Stomach (tissue), 9 donors: ENCODE results near the gene GPC6. TPM values are rescaled to one million over a fixed set of nuclear protein-coding genes. Genes with fewer than 3 reads are reported as not detected.

Experiments used
- DNase-seq, 2 donors: peaks; one replicate each; pipeline versions ENCODE4 v3.0.0 to v3.0.0-alpha.2; 2013 to 2019
- H3K27ac ChIP-seq, 5 donors: fragments of 200-600 bp in 4 of 5; sonication (generic) in 4 of 5; one replicate each; pipeline ENCODE4 v1.5.1; 2013 to 2019; ENCODE audit warnings: mild to moderate bottlenecking in 1 of 5, moderate library complexity in 1 of 5
- H3K27me3 ChIP-seq, 3 donors: fragments of 200-600 bp; sonication (generic); one replicate each; pipeline ENCODE4 v1.5.1; 2017 to 2019; ENCODE audit warnings: mixed run types in 1 of 3
- H3K36me3 ChIP-seq, 4 donors: fragments of 200-600 bp; sonication (generic); 1 replicate in 3 of 4; 2 replicates in 1 of 4; pipeline ENCODE4 v1.5.1; 2016 to 2019
- H3K4me1 ChIP-seq, 4 donors: fragments of 200-600 bp; sonication (generic); one replicate each; pipeline ENCODE4 v1.5.1; 2016 to 2019
- H3K4me3 ChIP-seq, 4 donors: fragments of 200-600 bp; sonication (generic) in 3 of 4; one replicate each; pipeline ENCODE4 v1.5.1; 2016 to 2019; ENCODE audit warnings: mild to moderate bottlenecking in 1 of 4
- H3K9me3 ChIP-seq, 4 donors: fragments of 200-600 bp; sonication (generic); one replicate each; pipeline ENCODE4 v1.5.1; 2016 to 2019
- EP300 ChIP-seq: sonication (generic); formaldehyde crosslinking; IDR thresholded peaks from one replicate; pipeline ENCODE4 v1.6.1; 2017; ENCODE audit warnings: antibody characterized with exemption
- POLR2A ChIP-seq, 4 donors: fragments of 450-650 bp; IDR thresholded peaks; one replicate each; pipeline ENCODE4 v1.6.1; 2016; ENCODE audit warnings: antibody characterized with exemption in 4 of 4, control low read depth in 2 of 4, mild to moderate bottlenecking in 1 of 4, moderate library complexity in 1 of 4
- POLR2AphosphoS5 ChIP-seq, 3 donors: sonication (generic); formaldehyde crosslinking; IDR thresholded peaks; one replicate each; pipeline ENCODE4 v1.6.1; 2016; ENCODE audit warnings: antibody characterized with exemption in 3 of 3
- WGBS, 5 donors: extraction: QIAGEN DNeasy Blood & Tissue Kit in 3 of 5; methylation state at CpG; one replicate each; pipeline versions ENCODE4 v1.1.5 to v1.1.7; 2013 to 2018; 5-methylcytosine and 5-hydroxymethylcytosine counted together
- intact Hi-C: fragments of 100-400 bp; cut with DNase I; formaldehyde crosslinking; loops from one replicate; pipeline ENCODE4 v1.15.1; 2023; ENCODE audit warnings: low total_unique reads
- polyA plus RNA-seq, 3 donors: library from polyadenylated mRNA; stranded (reverse); fragments of 200-250 nt; gene quantifications; one replicate each; pipeline ENCODE4 v1.2.3, GENCODE V29; 2013
- total RNA-seq, 5 donors: library from RNA; depleted of rRNA; stranded (reverse); fragments of >200 nt; gene quantifications; one replicate each; pipeline versions ENCODE4 v1.1.0 to v1.2.3, GENCODE V29; 2014 to 2016
- TF ChIP-seq, protein P1 (sequence below), 7 experiments: fragments of 450-650 bp in 4 of 7; fragments of 200-600 bp in 3 of 7; sonication (generic) in 3 of 7; IDR thresholded peaks; one replicate each; pipeline ENCODE4 v1.5.1; 2016 to 2019; ENCODE audit warnings: antibody characterized with exemption in 7 of 7, control low read depth in 2 of 7, mild to moderate bottlenecking in 1 of 7
- donor health status: healthy with polysubstance abuse.
- donor health status: Bipolar disorder and iron deficiency.
- donor health status: healthy.

The GPC6 gene
- total and polyA plus RNA-seq, 8 donors: 0.70 to 52.7 (median 5.6) TPM

DNA sequence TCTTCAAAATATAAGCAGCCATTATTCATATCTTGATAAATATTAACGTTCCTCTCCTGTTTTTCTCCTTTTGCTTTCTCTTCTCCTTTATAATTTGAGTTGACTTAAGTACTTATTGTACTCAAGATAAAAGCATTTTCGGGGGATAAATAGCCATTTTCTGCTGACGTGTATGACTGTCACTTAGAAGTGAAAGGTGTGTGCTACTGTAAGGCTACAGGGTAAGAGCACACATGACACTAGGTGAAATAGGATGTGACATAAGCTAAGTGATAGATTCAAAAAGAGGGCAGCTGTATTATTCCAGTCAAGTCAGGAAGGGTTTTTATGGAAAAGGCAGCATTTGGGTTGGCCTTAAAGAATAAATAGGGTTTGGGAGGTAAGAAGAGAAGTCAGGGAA, 128.5 kb downstream of the GPC6 start:
- intact Hi-C loops: no loop called here
- no peaks in the 10 kb centered on the region for H3K27me3 ChIP-seq
- no peaks in the 10 kb centered on the region for H3K36me3 ChIP-seq
- no peak for TF ChIP-seq EP300
- peaks cover 0 to 9% (median 0%) of the 10 kb centered on the region in 4 donors for H3K9me3 ChIP-seq
- no peak overlapping the region for H3K27ac ChIP-seq
- DNase-seq: no peak
- no peak overlapping the region for H3K4me3 ChIP-seq
- WGBS, 5 donors: 62 to 74% (median 70%) methylated on average over 3 of the region's 3 CpGs
- H3K4me1 ChIP-seq: no peaks in the 10 kb centered on the region

DNA sequence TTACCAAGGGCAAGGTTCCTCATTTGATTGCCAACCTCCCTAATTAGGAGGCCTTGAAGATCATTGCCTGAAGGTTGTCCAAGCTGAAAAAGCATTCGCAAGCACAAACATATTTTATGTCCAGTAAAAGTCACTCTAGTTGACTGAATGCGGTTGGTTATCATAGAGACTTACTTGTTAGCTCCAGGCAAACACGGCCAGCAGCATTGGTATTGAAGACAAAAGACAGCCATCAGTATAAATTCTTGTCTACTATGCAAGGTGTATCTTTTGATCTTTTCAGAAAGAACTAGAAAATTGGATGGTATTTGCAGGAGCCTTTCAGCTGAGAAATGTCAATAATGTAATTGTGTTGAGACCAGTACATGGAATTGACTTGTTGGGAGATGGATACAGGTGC, 129.9 kb downstream of the GPC6 start:
- TF ChIP-seq POLR2AphosphoS5 (IDR thresholded peaks at IDR 0.05) (no peak), EP300 (no peak)
- TF ChIP-seq, protein P1, sequence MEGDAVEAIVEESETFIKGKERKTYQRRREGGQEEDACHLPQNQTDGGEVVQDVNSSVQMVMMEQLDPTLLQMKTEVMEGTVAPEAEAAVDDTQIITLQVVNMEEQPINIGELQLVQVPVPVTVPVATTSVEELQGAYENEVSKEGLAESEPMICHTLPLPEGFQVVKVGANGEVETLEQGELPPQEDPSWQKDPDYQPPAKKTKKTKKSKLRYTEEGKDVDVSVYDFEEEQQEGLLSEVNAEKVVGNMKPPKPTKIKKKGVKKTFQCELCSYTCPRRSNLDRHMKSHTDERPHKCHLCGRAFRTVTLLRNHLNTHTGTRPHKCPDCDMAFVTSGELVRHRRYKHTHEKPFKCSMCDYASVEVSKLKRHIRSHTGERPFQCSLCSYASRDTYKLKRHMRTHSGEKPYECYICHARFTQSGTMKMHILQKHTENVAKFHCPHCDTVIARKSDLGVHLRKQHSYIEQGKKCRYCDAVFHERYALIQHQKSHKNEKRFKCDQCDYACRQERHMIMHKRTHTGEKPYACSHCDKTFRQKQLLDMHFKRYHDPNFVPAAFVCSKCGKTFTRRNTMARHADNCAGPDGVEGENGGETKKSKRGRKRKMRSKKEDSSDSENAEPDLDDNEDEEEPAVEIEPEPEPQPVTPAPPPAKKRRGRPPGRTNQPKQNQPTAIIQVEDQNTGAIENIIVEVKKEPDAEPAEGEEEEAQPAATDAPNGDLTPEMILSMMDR (IDR thresholded peaks at IDR 0.05): no peak
- WGBS, 5 donors: 47 to 66% (median 61%) methylated on average over 3 of the region's 3 CpGs
- Histone ChIP-seq H3K4me3 (no peak overlapping the region), H3K4me1 (no peaks in the 10 kb centered on the region), H3K36me3 (no peaks in the 10 kb centered on the region), H3K27me3 (no peaks in the 10 kb centered on the region), H3K27ac (no peak overlapping the region), H3K9me3 (peaks cover 0 to 9% (median 0%) of the 10 kb centered on the region in 4 donors)
- peak in 1 of 2 donors; percentile 5 for DNase-seq
- intact Hi-C loops: no loop called here

DNA sequence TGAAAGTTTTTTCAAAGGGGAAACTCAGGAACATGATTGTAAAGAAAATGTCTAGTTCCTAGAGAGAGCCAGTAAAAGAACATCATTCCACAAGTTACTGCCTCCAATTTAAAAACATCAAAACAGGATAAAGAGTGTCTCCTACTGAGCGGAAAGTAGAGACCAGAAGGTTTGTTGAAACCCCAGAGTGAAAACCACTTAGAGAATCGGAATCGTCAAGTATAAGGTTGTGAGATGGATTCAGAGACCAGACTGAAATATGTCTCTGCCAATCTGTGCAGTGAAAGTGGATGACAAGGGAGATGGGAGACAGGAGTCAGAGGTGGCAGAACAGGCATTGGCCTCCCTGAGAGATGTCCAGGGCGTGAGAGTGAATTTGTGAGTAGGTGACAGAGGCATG, 133.4 kb downstream of the GPC6 start:
- Histone ChIP-seq H3K27ac (no peak overlapping the region), H3K4me3 (no peak overlapping the region), H3K4me1 (no peaks in the 10 kb centered on the region), H3K36me3 (no peaks in the 10 kb centered on the region), H3K27me3 (no peaks in the 10 kb centered on the region), H3K9me3 (peaks cover 0 to 9% (median 0%) of the 10 kb centered on the region in 4 donors)
- TF ChIP-seq POLR2AphosphoS5 (IDR thresholded peaks at IDR 0.05) (no peak), POLR2A (IDR thresholded peaks at IDR 0.05) (no peak), EP300 (no peak)
- TF ChIP-seq, protein P1 (IDR thresholded peaks at IDR 0.05): no peak
- intact Hi-C loops: no loop called here
- DNase-seq: no peak
- WGBS, 5 donors: 74 to 89% (median 87%) methylated on average over 4 of the region's 4 CpGs

DNA sequence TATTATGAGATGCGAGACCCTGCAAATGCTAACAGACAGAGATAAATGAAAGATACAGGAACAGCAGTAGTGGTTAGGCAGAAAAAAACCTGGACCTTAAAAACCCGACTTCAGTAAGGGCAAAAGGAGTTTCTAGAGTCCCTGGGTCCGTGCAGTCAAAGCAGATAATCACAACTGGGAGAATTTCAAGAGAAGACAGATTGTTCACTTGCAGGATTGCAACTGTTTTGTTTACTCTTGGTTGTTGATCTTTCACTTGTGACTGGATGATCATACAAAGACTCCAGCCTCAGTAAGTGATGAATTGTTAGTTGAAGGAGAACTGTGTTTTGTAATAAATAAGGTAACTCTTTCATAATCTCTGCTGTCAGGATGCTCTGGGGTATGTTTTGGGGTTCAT, 135.1 kb downstream of the GPC6 start:
- peak in 1 of 2 donors; percentile 7 for DNase-seq
- 6 to 27% (median 26%) methylated on average over 3 of the region's 3 CpGs for WGBS, 5 donors
- Histone ChIP-seq H3K27ac (no peak overlapping the region), H3K4me3 (no peak overlapping the region), H3K36me3 (no peaks in the 10 kb centered on the region), H3K9me3 (peaks cover 0 to 9% (median 0%) of the 10 kb centered on the region in 4 donors), H3K4me1 (no peaks in the 10 kb centered on the region), H3K27me3 (no peaks in the 10 kb centered on the region)
- intact Hi-C loops: no loop called here
- no peak for TF ChIP-seq EP300
- no peak for TF ChIP-seq POLR2A (IDR thresholded peaks at IDR 0.05)
- TF ChIP-seq, protein P1 (IDR thresholded peaks at IDR 0.05): no peak
- no peak for TF ChIP-seq POLR2AphosphoS5 (IDR thresholded peaks at IDR 0.05)

DNA sequence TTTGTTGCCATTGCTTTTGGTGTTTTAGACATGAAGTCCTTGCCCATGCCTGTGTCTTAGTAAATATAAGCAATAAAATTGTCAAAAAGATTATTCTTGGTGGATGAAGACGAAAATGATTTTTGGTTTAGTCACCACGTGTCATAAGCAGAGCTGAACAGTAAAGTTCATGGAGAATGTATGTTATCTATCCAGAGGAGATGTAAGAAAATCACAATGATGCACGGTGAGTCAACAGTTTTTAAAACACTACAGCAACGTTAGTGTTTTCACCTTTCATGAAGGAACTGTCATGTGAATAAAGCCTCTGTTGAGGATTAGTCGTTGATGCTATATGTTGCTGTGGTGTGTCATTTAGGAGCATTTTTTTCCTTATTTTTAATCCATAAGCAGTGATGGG, 137.6 kb downstream of the GPC6 start:
- no peak for DNase-seq
- Histone ChIP-seq H3K27me3 (no peaks in the 10 kb centered on the region), H3K4me3 (no peak overlapping the region), H3K27ac (no peak overlapping the region), H3K4me1 (no peaks in the 10 kb centered on the region), H3K36me3 (no peaks in the 10 kb centered on the region), H3K9me3 (no peaks in the 10 kb centered on the region)
- WGBS, 5 donors: 72 to 79% (median 78%) methylated on average over 5 of the region's 5 CpGs
- TF ChIP-seq EP300: no peak
- no peak for TF ChIP-seq POLR2AphosphoS5 (IDR thresholded peaks at IDR 0.05)
- TF ChIP-seq, protein P1 (IDR thresholded peaks at IDR 0.05): no peak
- no peak for TF ChIP-seq POLR2A (IDR thresholded peaks at IDR 0.05)
- intact Hi-C loops: no loop called here
